Middle frontal gyrus (tissue), 1 donor: ENCODE data around the gene BBOF1.
A peak's percentile ranks its signal among the peaks of the same experiment; 100 is the strongest.

Experiments
- DNase-seq: peaks from one replicate; pipeline ENCODE4 v3.0.0-alpha.2; 2015; ENCODE audit warnings: low spot score; ENCODE audit errors: extremely low spot score

BBOF1 gene

GRCh38 chr14:74085828-74086227 is 66.7 kb downstream of the BBOF1 start:
- DNase-seq = no peak

- DNase-seq = no peak
Observed at GRCh38 chr14:74089251-74090020, 70.3 kb downstream of the BBOF1 start.

GRCh38 chr14:74105381-74105780 is 86.2 kb downstream of the BBOF1 start:
- DNase-seq = no peak

GRCh38 chr14:74109369-74109768 is 90.2 kb downstream of the BBOF1 start:
- DNase-seq = no peak

GRCh38 chr14:74111395-74112216 is 92.5 kb downstream of the BBOF1 start:
- peak; percentile 6 for DNase-seq
